PFSK-1 (cell line): ENCODE measurements around the gene MYL3.

ENCODE experiments used
- FOXP2 ChIP-seq: optimal IDR thresholded peaks from 2 replicates; pipeline ENCODE3; 2011; ENCODE audit warnings: borderline replicate concordance, control low read depth, inconsistent platforms; ENCODE audit not compliant: insufficient read depth; ENCODE audit errors: extremely low read length, extremely low read depth
- POLR2AphosphoS5 ChIP-seq: IDR thresholded peaks from 2 replicates; pipeline ENCODE4 v1.6.1; 2012; ENCODE audit warnings: low read depth, mild to moderate bottlenecking, control low read depth, low read length, moderate library complexity
- SIN3A ChIP-seq: IDR thresholded peaks from 2 replicates; pipeline ENCODE4 v1.6.1; 2012; ENCODE audit warnings: mild to moderate bottlenecking, low read length, moderate library complexity, borderline replicate concordance; ENCODE audit not compliant: insufficient read depth
- TAF1 ChIP-seq: IDR thresholded peaks from 2 replicates; pipeline ENCODE4 v1.6.1; 2012; ENCODE audit warnings: low read length, control low read depth, borderline replicate concordance; ENCODE audit not compliant: insufficient read depth
- TF ChIP-seq, protein P1 (sequence below), 2 experiments: IDR thresholded peaks; 2 replicates each; pipeline versions ENCODE4 v1.6.1 to v1.8.0; 2011 to 2012; ENCODE audit warnings: low read depth in 2 of 2, low read length in 2 of 2, control low read depth in 1 of 2, inconsistent platforms in 1 of 2, mild to moderate bottlenecking in 1 of 2, moderate library complexity in 1 of 2; ENCODE audit not compliant: insufficient read depth in 1 of 2

Gene MYL3

DNA sequence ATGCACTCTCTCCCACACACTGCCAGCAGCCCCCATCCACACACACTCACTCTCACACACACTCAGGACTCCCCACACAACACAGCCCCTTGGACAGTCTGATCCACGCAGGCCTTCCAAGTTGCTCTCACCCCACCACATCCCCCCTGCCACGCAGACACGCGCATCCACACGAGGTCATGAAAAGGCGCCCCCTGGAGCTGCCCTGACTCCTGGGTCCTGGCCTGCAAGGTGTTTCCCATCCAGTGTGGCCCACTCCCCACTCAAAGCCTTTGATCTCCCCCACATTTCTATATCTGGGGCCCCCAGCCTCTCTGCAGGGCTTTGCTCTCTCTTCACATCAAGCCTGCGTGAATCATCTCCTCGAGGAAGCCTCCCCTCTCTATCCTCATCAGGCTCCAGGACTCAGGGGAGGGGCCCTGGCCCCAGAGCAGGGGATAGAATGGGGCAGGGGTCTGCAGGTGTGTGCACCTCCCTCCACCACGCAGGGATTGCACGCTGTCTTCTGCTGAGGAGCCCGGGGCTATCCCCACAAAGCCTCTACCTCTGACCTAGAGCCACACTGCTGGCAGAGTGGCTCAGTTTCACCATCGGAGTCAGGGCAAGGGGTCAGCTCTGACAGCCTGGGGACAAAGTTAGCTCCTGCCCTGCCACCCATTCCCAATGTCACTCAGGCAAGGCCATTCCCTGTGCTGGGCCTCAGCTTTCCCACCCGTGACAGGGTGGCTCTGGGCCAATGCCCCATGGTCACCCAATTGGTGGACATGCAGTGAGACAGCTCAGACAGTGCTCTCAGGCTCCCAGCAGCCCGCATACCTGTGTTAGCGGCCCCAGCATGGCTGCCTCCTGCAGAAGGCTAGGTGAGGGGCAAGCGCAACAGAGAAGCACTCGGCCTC lies 6.4 kb downstream of the MYL3 start:
- no peak for TF ChIP-seq FOXP2
- TF ChIP-seq TAF1 = no peak
- no peak for TF ChIP-seq POLR2AphosphoS5
- TF ChIP-seq SIN3A = no peak
- TF ChIP-seq, protein P1, sequence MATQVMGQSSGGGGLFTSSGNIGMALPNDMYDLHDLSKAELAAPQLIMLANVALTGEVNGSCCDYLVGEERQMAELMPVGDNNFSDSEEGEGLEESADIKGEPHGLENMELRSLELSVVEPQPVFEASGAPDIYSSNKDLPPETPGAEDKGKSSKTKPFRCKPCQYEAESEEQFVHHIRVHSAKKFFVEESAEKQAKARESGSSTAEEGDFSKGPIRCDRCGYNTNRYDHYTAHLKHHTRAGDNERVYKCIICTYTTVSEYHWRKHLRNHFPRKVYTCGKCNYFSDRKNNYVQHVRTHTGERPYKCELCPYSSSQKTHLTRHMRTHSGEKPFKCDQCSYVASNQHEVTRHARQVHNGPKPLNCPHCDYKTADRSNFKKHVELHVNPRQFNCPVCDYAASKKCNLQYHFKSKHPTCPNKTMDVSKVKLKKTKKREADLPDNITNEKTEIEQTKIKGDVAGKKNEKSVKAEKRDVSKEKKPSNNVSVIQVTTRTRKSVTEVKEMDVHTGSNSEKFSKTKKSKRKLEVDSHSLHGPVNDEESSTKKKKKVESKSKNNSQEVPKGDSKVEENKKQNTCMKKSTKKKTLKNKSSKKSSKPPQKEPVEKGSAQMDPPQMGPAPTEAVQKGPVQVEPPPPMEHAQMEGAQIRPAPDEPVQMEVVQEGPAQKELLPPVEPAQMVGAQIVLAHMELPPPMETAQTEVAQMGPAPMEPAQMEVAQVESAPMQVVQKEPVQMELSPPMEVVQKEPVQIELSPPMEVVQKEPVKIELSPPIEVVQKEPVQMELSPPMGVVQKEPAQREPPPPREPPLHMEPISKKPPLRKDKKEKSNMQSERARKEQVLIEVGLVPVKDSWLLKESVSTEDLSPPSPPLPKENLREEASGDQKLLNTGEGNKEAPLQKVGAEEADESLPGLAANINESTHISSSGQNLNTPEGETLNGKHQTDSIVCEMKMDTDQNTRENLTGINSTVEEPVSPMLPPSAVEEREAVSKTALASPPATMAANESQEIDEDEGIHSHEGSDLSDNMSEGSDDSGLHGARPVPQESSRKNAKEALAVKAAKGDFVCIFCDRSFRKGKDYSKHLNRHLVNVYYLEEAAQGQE (IDR thresholded peaks at IDR 0.05; ENCODE audit: insufficient read depth in 1 of 2, low read depth in 2 of 2, low read length in 2 of 2) = no peak

DNA sequence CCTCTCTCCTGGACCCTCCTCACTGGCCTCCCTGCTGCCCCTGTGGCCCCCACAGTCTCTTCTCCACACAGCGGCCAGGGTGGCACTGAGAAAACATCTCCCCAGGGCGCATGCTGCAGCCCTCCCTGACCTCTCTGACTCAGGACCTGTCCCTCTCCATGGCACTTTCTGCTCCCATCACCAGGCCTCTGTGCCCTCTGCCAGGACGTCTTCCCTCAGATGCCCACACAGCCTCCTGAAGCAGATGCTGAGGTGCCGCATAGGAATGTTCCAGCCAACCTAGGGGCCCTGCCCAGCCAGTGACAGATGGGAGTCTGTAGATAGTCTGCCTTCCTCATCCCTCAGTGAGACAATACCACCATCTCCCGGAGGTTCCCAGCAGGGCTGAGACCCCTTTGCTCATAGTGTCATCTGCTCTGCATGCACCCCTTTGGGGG lies 8.7 kb downstream of the MYL3 start:
- TF ChIP-seq SIN3A (no peak), TAF1 (no peak)

- TF ChIP-seq FOXP2 = no peak
- TF ChIP-seq SIN3A = no peak
- TF ChIP-seq, protein P1 (IDR thresholded peaks at IDR 0.05; ENCODE audit: insufficient read depth in 1 of 2, low read depth in 2 of 2, low read length in 2 of 2) = no peak
- TF ChIP-seq TAF1 = no peak
- no peak for TF ChIP-seq POLR2AphosphoS5
Observed at GRCh38 chr3:46853441-46854415, 9.5 kb downstream of the MYL3 start.

- TF ChIP-seq TAF1 (no peak), SIN3A (no peak), FOXP2 (no peak), POLR2AphosphoS5 (no peak)
- TF ChIP-seq, protein P1 (IDR thresholded peaks at IDR 0.05; ENCODE audit: insufficient read depth in 1 of 2, low read depth in 2 of 2, low read length in 2 of 2) = no peak
Observed at GRCh38 chr3:46852839-46853355, 10.3 kb downstream of the MYL3 start.

DNA sequence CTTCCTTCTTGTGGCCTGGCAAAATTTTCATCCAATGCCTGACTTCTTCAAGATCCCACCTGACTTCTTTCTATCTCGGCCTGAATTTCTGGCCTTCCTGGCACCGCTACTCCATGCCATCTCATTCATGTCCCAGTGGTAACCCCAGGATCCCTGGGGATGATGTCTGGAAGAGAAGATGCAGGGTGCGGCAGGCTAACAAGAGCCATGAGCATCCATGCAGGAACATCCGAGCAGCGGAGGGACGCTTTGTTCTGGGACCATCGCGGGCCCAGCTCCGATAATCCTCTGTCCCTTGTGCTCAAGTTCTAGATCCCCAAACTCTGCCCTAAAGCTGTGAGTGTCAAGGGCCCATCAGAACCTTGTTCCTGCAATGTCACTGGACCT lies 10.9 kb downstream of the MYL3 start:
- no peak for TF ChIP-seq TAF1
- TF ChIP-seq SIN3A = no peak
- no peak for TF ChIP-seq FOXP2
- TF ChIP-seq POLR2AphosphoS5 = no peak
- TF ChIP-seq, protein P1 (IDR thresholded peaks at IDR 0.05; ENCODE audit: insufficient read depth in 1 of 2, low read depth in 2 of 2, low read length in 2 of 2) = no peak
